LNCaP clone FGC (cell line): ENCODE results near the gene ASB7.
"Not testable (repeated sequence)": the region's sequence is repeated elsewhere in the genome, so short reads cannot be mapped to it uniquely, and the experiment has no call there.

Experiments
- DNase-seq: peaks from one replicate; pipeline ENCODE4 v3.0.0-alpha.2; 2011; ENCODE audit warnings: low read depth
- H3K4me3 ChIP-seq: 2 replicates; pipeline ENCODE4 v1.5.1; 2011; ENCODE audit warnings: mild to moderate bottlenecking, low read depth, low read length, control low read depth
- TF ChIP-seq, protein P1 (sequence below): IDR thresholded peaks from 2 replicates; pipeline ENCODE4 v1.5.1; 2012; ENCODE audit warnings: mild to moderate bottlenecking; ENCODE audit not compliant: control insufficient read depth, insufficient read depth; ENCODE audit errors: extremely low read depth

The ASB7 gene

GRCh38 chr15:100669260-100669659, 66.9 kb downstream of the ASB7 start:
- TF ChIP-seq, protein P1, sequence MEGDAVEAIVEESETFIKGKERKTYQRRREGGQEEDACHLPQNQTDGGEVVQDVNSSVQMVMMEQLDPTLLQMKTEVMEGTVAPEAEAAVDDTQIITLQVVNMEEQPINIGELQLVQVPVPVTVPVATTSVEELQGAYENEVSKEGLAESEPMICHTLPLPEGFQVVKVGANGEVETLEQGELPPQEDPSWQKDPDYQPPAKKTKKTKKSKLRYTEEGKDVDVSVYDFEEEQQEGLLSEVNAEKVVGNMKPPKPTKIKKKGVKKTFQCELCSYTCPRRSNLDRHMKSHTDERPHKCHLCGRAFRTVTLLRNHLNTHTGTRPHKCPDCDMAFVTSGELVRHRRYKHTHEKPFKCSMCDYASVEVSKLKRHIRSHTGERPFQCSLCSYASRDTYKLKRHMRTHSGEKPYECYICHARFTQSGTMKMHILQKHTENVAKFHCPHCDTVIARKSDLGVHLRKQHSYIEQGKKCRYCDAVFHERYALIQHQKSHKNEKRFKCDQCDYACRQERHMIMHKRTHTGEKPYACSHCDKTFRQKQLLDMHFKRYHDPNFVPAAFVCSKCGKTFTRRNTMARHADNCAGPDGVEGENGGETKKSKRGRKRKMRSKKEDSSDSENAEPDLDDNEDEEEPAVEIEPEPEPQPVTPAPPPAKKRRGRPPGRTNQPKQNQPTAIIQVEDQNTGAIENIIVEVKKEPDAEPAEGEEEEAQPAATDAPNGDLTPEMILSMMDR: no peak
- no peak for DNase-seq

GRCh38 chr15:100670505-100671021, 68.2 kb downstream of the ASB7 start:
- DNase-seq: no peak
- no peak overlapping the region for H3K4me3 ChIP-seq
- TF ChIP-seq, protein P1: no peak

More at GRCh38 chr15:100669260-100669659, 66.9 kb downstream of the ASB7 start:
- no peak overlapping the region for H3K4me3 ChIP-seq

- TF ChIP-seq, protein P1: no peak
- H3K4me3 ChIP-seq: no peak overlapping the region
- DNase-seq: no peak
Observed at GRCh38 chr15:100671124-100671680, 68.8 kb downstream of the ASB7 start.

- no peak overlapping the region for H3K4me3 ChIP-seq
- TF ChIP-seq, protein P1: peak; percentile 89
- DNase-seq: no peak
Observed at GRCh38 chr15:100671858-100672543, 69.6 kb downstream of the ASB7 start.

GRCh38 chr15:100672959-100673358, 70.6 kb downstream of the ASB7 start:
- DNase-seq: no peak
- no peak overlapping the region for H3K4me3 ChIP-seq
- TF ChIP-seq, protein P1: no peak

DNA sequence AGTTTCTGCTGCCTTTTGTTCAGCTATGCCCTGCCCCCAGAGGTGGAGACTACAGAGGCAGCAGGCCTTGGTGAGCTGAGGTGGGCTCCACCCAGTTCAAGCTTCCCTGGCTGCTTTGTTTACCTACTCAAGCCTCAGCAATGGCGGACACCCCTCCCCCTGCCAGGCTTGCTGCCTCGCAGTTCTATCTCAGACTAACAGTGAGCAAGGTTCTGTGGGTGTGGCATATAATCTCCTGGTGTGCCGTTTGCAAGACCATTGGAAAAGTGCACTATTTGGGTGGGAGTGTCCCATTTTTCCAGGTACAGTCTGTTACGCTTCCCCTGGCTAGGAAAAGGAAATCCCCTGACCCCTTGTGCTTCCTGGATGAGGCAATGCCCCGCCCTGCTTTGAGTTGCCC, 76.8 kb downstream of the ASB7 start:
- not testable (repeated sequence) for H3K4me3 ChIP-seq, DNase-seq

DNA sequence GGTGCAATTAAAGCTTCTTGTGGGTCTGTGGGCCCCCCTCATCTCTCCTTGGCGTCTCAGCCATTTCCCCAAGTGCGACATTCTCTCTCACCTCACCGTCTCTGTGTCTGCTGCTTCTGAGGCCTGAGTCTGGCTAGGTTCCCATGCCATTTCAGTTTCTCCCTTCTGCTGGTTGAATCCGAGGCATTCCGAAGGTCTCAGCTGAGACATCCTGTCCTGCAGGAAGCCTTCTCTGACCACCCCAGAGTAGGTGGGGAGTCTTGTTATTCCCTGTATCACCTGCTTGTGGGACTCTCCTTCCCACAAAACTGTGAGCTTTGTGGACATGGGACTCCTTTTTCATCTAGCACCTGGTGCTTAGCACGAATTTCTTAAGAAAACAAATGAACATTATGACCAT, 78.3 kb downstream of the ASB7 start:
- TF ChIP-seq, protein P1: no peak
- H3K4me3 ChIP-seq: no peak overlapping the region
- DNase-seq: no peak
